Loucy (cell line): ENCODE results near the gene SETD3.

Experiments used
- H2AFZ ChIP-seq: fragments of 200-600 bp; sonication (generic); 2 replicates; pipeline ENCODE4 v1.6.0; 2016; ENCODE audit warnings: antibody characterized with exemption, mild to moderate bottlenecking, low read length, moderate library complexity
- H3F3A ChIP-seq: fragments of 200-600 bp; 2 replicates; pipeline ENCODE4 v1.6.0; 2016; ENCODE audit warnings: antibody characterized with exemption, low read depth, mild to moderate bottlenecking
- H3K27me3 ChIP-seq: fragments of 200-600 bp; sonication (generic); 2 replicates; pipeline ENCODE4 v1.6.1; 2014; ENCODE audit warnings: low read length, mild to moderate bottlenecking; ENCODE audit not compliant: insufficient read depth, poor library complexity, severe bottlenecking
- H3K36me3 ChIP-seq: fragments of 200-600 bp; sonication (generic); 2 replicates; pipeline ENCODE4 v1.6.1; 2016; ENCODE audit warnings: low read length; ENCODE audit not compliant: insufficient read depth
- H3K4me1 ChIP-seq: fragments of 200-600 bp; sonication (generic); 2 replicates; pipeline ENCODE4 v1.5.1; 2014; ENCODE audit warnings: low read length, mild to moderate bottlenecking; ENCODE audit not compliant: insufficient read depth, poor library complexity, severe bottlenecking
- H3K4me2 ChIP-seq: fragments of 200-600 bp; sonication (generic); 2 replicates; pipeline ENCODE4 v1.6.0; 2014; ENCODE audit warnings: antibody characterized with exemption, low read length, low read depth, mild to moderate bottlenecking; ENCODE audit not compliant: poor library complexity, severe bottlenecking
- H3K4me3 ChIP-seq: fragments of 200-600 bp; sonication (generic); 2 replicates; pipeline ENCODE4 v1.5.1; 2014; ENCODE audit warnings: low read length, mild to moderate bottlenecking, mixed read lengths; ENCODE audit not compliant: poor library complexity, severe bottlenecking
- H3K79me2 ChIP-seq: fragments of 200-600 bp; sonication (generic); 2 replicates; pipeline ENCODE4 v1.6.1; 2014; ENCODE audit warnings: low read length; ENCODE audit not compliant: insufficient read depth
- H3K9ac ChIP-seq: fragments of 200-600 bp; sonication (generic); 2 replicates; pipeline ENCODE4 v1.6.0; 2014; ENCODE audit warnings: mild to moderate bottlenecking, low read depth, low read length, moderate library complexity; ENCODE audit not compliant: poor library complexity, severe bottlenecking
- H3K9me2 ChIP-seq: fragments of 200-600 bp; sonication (generic); replicated peaks from 2 replicates; pipeline ENCODE4 v1.6.1; 2016; ENCODE audit warnings: low read depth, low read length, mixed read lengths
- H3K9me3 ChIP-seq: fragments of 200-600 bp; sonication (generic); 2 replicates; pipeline ENCODE4 v1.6.1; 2014; ENCODE audit warnings: mild to moderate bottlenecking, antibody characterized with exemption, low read length, low read depth; ENCODE audit not compliant: insufficient read depth
- H4K20me1 ChIP-seq: fragments of 200-600 bp; sonication (generic); 2 replicates; pipeline ENCODE4 v1.6.0; 2014; ENCODE audit warnings: antibody characterized with exemption, low read length, mild to moderate bottlenecking; ENCODE audit not compliant: insufficient read depth, poor library complexity, severe bottlenecking
- CTCF ChIP-seq: fragments of 200-600 bp; sonication (generic); conservative IDR thresholded peaks from 2 replicates; pipeline ENCODE4 v1.5.1; 2014; ENCODE audit warnings: mild to moderate bottlenecking, antibody characterized with exemption, low read length
- EZH2phosphoT487 ChIP-seq: fragments of 200-600 bp; IDR thresholded peaks from 2 replicates; pipeline ENCODE4 v1.6.1; 2018; ENCODE audit warnings: antibody characterized with exemption, mild to moderate bottlenecking, moderate library complexity, borderline replicate concordance

SETD3 gene

DNA sequence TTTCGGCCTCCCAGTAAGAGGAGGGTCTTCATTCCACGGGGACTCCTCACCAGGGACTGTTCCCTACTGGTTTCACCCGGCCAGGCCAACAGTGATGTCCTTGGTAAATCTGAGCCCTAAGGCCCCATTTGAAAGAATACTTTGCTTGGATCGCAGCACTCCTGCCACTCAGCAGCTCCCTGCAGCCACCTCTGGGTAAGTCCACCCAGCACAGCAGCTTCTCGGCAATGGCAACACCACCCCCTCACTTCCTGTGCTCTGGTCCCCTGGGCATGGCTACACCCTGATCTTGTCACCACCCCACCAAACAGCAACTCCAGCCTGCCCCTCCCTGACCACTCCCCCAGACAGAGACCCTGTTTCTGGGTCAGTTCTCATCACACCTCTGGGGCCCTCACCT, 100.3 kb downstream of the SETD3 start:
- Histone ChIP-seq H3F3A (no peaks in the 10 kb centered on the region), H3K4me1 (peaks cover 7% of the 10 kb centered on the region), H3K4me2 (no peak overlapping the region), H3K4me3 (no peak overlapping the region), H3K79me2 (no peaks in the 10 kb centered on the region), H3K27me3 (no peaks in the 10 kb centered on the region), H3K36me3 (no peaks in the 10 kb centered on the region), H3K9me2 (no peaks in the 10 kb centered on the region), H3K9ac (no peak overlapping the region), H4K20me1 (no peaks in the 10 kb centered on the region), H2AFZ (no peak overlapping the region), H3K9me3 (no peaks in the 10 kb centered on the region)
- TF ChIP-seq EZH2phosphoT487 (no peak), CTCF (no peak)

- H3K36me3 ChIP-seq, result no peaks in the 10 kb centered on the region
- H3F3A ChIP-seq, result no peaks in the 10 kb centered on the region
- no peaks in the 10 kb centered on the region for H3K9me2 ChIP-seq
- no peaks in the 10 kb centered on the region for H4K20me1 ChIP-seq
- H3K9me3 ChIP-seq, result no peaks in the 10 kb centered on the region
- no peak overlapping the region for H3K4me2 ChIP-seq
- H3K27me3 ChIP-seq, result no peaks in the 10 kb centered on the region
- H3K9ac ChIP-seq, result no peak overlapping the region
- peaks cover 7% of the 10 kb centered on the region for H3K4me1 ChIP-seq
- no peak overlapping the region for H2AFZ ChIP-seq
- H3K4me3 ChIP-seq, result no peak overlapping the region
- TF ChIP-seq CTCF, result no peak
- TF ChIP-seq EZH2phosphoT487, result no peak
- H3K79me2 ChIP-seq, result no peaks in the 10 kb centered on the region
These were observed 101.9 kb downstream of the SETD3 start for GRCh38 chr14:99378782-99379214.

GRCh38 chr14:99377951-99378350, 102.7 kb downstream of the SETD3 start:
- Histone ChIP-seq H4K20me1 (no peaks in the 10 kb centered on the region), H3K4me1 (peaks cover 7% of the 10 kb centered on the region), H3K36me3 (no peaks in the 10 kb centered on the region), H3K9me3 (no peaks in the 10 kb centered on the region), H3K9me2 (no peaks in the 10 kb centered on the region), H3K79me2 (no peaks in the 10 kb centered on the region), H2AFZ (no peak overlapping the region), H3K9ac (no peak overlapping the region), H3F3A (no peaks in the 10 kb centered on the region), H3K4me3 (no peak overlapping the region), H3K27me3 (no peaks in the 10 kb centered on the region), H3K4me2 (no peak overlapping the region)
- no peak for TF ChIP-seq CTCF
- no peak for TF ChIP-seq EZH2phosphoT487
